ENCODE data around the gene SRPRB.

DNA sequence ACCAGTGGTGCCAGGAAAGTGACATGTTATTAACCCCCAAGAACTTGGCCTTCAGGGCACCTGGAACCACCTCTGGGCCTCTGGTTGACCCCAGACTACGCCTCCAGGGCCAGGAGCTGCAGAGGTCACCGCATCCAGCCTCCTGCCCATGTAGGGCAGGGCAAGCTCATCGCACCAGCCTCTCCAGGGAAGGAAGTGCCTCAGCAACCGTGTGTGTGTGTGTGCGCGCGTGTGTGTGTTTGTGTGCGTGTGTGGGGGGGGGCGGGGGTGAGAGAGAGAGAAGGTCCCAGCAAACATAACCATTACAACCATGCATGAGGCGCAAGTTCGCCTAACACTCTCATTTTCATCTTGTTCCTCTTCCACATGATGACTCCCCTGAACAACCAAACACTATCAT, 58.3 kb downstream of the SRPRB start:
- TF ChIP-seq, protein P1, sequence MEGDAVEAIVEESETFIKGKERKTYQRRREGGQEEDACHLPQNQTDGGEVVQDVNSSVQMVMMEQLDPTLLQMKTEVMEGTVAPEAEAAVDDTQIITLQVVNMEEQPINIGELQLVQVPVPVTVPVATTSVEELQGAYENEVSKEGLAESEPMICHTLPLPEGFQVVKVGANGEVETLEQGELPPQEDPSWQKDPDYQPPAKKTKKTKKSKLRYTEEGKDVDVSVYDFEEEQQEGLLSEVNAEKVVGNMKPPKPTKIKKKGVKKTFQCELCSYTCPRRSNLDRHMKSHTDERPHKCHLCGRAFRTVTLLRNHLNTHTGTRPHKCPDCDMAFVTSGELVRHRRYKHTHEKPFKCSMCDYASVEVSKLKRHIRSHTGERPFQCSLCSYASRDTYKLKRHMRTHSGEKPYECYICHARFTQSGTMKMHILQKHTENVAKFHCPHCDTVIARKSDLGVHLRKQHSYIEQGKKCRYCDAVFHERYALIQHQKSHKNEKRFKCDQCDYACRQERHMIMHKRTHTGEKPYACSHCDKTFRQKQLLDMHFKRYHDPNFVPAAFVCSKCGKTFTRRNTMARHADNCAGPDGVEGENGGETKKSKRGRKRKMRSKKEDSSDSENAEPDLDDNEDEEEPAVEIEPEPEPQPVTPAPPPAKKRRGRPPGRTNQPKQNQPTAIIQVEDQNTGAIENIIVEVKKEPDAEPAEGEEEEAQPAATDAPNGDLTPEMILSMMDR (conservative IDR thresholded peaks at IDR 0.05), result no peak
- TF ChIP-seq ZFX (IDR thresholded peaks at IDR 0.05), result no peak
